RKO (cell line): ENCODE data around the gene RYK.
"Not testable (repeated sequence)": the region's sequence is repeated elsewhere in the genome, so short reads cannot be mapped to it uniquely, and the experiment has no call there.

Source experiments
- DNase-seq: peaks from one replicate; pipeline ENCODE4 v3.0.0-alpha.2; 2016; ENCODE audit warnings: low spot score

RYK gene

DNA sequence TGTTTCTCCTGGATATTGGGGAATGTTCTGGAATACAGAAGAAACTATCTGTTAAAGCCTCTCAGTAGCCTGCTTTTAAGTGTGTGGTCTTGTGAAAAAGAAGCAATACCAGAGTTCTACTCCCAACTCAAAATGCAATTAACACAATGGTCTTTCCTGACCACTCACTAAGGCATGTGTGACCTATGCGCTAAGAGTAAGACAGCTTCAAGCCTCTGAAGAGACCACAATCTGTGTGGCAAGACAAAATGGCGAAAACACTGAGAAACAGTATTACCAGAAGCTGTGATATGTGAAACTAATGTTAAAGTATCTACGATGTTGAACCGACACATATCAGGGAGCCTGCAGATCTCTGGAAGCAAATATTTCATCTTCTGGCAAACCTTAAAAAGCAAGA, 33.8 kb downstream of the RYK start:
- no peak for DNase-seq

DNA sequence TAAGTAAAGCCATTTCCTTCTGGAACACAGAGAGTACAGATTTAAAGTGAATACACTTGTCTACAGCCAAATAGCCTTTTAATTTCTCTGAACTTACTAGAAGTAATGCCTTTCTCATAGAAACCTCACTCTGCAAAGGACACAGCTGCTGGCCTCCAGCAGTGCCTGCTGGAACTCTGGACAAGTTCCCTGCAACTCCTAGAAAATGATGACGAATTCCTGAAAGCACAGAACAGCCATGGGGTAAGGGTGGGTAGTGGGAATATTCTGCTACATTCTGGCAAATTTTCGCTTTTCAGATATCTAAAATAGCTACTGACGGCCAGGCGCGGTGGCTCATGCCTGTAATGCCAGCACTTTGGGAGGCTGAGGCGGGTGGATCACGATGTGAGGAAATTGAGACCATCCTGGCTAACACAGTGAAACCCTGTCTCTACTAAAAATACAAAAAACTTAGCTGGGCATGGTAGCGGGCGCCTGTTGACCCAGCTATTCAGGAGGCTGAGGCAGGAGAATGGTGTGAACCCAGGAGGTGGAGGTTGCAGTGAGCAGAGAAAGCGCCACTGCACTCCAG, 34.4 kb downstream of the RYK start:
- DNase-seq, result no peak

DNA sequence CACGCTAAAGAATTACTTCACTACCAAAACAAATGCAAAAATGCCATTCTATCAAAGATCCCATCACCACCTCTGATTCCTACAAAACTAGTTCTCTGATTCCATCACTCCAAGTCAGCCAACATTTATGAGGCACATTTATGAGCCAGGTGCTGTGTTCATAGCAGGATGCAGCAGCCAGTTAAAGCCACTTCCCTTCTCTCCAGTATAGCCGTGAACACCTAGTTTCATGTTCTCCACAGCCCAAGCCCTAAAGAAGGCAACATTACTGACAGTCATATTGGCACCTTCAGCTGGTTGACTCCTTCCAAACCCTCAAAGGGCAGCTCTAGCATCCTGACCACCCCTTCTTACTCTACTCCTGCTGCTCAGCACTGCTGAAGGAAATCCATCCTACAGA, 36.4 kb downstream of the RYK start:
- DNase-seq, result no peak

DNA sequence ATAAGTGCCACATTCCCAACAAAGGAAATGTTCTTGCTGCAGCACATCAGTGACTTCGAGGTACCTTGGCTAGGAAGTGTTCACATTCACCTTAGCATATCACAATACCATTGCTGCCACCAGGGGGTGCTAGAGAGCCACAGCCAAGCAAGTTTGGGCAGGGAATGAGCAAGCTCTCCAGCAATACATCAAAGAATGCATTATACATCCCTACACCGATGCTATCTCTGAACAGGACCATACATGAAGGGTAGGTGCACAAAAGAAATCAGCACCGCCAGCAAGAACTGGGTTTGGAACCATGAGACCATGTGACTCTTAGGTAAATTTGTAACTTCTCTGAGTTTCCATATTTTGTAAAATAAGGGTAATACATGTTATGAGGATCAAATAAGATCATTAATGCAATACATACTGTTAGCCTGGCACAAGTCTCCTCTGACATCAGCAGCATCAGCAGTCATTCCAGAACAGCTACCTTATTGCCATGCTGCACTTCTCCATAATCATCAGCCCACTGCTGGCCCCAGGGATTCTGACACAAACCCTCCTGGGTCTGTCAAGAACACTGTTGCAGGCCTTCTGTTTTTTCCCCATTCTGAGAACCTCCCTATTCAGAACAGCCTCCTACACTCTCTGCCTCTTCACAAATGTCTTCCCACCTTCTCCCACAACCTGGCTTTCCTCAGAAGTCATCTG, 37.5 kb downstream of the RYK start:
- peak; percentile 71 for DNase-seq

DNA sequence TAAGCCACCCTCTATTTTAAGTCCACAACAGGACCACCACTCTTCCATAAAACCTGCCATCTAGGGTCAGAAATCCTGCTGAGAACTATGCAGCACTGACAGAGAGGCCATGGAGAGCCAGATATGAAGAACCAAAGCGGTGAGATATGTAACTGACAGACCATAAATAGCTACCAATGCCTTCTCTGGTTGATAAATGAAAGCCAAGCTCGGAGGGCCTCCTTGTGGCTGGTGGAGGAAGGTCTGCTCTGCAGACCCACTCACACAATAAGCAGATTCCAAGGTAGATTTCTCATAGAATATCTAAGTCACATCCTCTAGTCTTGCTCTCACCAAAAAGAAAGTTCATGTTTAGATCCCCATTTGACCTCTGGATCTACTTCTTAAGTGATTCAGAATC, 38.9 kb downstream of the RYK start:
- peak; percentile 40 for DNase-seq

DNA sequence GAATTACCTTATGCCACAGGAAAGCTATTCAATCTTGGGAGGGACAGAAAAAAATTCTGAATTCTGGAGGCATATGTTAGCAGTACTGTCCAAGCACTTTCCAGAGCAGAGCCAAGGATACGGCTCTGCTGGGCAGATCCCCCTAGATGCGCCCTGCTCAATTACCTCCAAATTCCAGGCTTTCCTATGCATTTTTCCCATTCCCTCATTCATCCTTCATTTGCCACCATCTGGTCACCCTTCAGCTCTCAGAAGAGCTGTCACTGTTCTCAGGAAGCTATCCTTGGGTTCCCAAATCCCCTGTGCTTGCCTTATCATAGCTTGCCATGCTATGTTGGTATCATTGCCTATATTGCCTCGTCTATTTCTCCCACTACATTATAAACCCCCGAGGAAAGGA, 45.2 kb downstream of the RYK start:
- DNase-seq, result no peak

DNA sequence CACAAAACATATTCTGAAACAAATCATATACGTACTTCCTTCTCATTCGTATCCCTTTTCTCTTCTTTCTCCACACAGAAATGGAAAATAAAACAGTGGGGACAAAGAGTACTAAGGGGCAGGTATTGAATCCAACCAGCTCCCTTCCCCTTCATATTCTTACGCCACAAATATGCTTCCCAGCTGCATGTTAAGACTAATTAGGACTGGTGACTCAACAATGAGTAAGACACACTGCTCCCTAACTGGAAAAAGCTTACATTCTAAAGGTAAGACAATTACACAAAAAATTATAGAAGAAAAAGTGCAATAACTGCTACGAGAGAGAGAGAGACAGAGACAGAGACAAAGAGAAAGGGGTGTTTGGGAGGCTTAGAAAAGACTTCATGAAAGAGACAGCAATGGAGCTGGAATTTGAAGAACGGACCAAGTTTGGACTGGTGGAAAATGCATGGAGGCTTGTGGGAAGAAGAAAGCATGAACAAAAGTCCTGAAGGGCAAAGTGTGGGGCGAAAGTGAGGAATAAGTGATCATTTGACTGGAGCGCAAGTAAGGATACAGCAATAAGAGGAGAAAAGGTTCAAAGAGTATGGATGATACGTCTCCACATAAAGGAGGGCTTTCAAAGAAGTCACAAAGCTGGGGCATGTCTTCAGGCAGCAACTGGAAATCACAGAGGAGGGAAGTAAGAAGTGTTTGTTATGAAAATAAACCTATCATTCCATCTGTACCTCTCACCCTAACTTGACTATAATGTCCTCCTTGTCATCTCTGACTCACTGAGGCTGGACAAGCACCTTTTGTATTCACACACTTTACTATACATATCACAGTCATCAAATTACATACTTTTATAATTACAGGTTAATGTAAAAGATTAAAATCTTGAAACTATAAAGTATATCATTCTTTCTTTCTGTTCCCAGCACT, 49.2 kb downstream of the RYK start:
- peak; percentile 47 for DNase-seq

DNA sequence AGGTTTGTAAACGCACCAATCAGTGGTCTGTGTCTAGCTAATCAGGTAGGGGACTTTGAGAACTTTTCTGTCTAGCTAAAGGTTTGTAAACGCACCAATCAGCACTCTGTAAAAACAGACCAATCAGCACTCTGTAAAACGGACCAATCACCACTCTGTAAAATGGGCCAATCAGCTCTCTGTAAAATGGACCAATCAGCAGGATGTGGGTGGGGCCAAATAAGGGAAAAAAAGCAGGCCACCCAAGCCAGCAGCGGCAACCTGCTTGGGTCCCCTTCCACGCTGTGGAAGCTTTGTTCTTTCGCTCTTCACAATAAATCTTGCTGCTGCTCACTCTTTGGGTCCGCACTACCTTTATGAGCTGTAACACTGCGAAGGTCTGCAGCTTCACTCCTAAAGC, 50.8 kb downstream of the RYK start:
- not testable (repeated sequence) for DNase-seq

DNA sequence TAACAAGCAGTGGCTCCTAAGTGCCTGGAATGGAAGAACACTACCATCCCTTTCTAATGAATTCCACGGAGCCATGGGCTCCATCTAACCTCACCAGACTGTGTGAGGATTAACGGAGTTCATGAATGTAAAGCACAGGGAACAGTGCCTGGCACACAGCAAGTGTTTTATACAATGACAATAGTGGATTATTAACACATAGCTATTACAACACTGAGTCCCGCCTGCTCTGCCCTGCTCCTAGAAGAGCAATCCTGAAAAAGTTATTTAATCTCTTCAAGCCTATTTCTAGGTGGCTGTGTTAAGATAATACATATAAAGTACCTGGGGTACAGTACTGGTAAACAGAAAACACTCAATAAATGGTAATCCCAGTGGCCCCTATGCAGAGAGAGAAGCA, 51.4 kb downstream of the RYK start:
- no peak for DNase-seq

DNA sequence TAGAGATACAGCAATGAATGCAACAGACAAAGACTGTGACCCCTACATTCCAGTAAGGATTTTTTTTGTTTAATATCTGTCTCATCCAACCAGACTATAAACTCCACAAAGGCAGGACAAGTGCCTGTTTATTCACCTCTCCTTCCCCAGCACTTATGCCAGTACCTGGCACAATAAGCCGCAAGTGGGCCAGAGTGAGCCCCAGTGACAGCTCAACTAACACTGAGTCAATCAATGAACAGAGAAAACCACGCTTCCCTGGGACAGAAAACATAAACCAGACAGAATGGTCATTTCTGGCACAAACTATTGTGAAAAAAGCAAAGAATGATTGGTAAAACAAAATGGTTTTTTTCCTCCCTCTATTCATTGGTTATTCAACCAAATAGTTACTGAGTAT, 52.2 kb downstream of the RYK start:
- DNase-seq, result no peak

DNA sequence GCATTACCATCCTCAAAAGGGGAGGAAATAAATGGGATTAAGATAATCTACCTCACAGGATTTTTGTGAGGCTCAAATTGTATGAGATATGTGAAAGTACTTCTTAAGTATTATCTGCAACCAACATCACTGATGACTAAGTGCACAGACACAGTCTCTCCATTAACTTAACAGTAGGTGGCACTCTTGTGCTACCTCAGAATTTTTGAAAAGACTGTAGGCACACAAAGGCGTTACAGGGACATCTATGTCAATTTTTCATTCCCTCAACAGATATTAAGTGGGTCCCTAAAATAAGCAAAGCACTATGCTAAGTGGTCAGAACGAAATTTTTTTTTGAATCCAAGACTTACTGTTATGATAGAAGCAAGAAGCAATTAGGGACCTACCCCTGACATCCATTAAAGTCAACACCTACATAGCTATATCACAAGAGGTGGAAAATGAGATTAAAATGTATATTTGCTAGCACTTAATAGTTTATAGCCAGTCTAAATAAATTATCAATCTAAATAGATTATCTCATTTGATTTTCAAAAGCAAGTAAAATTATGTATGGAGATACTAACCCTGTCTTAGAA, 52.9 kb downstream of the RYK start:
- peak; percentile 81 for DNase-seq

DNA sequence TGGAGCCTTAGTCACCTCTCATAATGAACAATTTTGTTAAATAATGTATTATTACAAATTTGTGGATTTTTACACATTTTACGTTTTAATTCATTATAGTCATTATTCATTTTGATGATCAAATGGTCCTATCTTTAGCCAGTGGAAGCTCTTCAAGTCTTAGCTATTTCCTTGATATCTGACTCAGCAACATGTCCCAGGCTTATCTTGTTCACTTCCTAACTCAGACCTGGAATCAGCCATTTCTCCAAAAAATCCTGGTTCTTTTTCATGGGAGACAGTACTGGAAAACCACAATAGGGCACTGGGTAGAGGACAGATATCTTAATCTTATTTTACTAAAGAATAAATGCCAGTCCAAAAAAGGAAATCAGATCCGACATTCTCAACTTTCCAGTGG, 56.4 kb downstream of the RYK start:
- DNase-seq, result no peak

DNA sequence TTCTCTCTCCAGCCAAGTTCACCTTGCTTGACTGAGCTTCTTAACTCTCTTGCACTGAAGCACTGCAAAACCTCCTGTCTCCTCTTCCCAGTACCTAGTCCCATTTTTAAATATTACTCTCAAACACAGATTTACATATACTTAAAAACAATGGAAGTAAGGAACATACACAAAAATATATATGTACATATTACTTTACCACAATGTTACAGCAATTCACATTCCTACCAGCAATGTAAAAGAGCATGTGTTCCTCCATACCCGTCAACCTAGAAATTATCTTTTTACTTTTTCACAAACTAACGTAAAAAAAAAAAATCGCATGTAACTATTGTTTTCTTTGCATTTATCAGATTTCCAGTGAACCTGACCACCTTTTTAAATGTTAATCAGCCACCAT, 60.4 kb downstream of the RYK start:
- no peak for DNase-seq

DNA sequence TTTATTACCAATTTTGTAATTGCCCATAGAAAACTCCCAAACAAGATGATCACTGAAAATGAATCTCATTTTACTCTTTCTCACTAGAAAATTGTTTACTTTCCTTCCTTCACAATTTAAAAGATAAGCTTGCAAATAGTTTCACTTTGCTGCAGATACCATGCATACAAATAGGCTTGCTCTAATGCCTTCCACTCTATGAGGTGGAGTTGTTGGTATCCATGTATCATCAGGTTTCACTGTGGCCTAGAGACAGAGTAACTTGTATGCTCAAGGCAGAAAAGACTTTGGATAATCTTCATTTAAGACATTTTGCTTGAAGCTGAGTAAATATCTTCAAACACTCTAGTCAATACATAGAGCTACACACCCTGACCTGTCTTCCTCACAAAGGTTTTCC, 60.8 kb downstream of the RYK start:
- no peak for DNase-seq

DNA sequence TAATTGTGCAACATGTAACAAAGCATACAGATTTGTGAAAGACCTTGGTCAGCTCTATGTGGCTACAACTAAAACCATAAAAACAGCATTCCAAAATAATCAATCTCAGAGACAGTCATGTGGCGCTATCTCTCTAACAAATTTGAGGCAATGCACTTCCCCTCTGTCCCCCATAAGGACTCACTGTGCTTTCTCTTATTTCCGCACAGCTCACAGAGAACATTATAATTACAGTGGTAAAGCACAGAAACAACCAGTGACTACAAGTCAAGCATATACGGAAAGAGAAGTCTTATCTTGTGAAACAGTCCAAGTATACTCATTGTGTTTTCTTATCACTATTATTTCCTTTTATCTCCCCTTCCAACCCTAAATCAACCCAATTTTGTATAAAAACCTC, 64.3 kb downstream of the RYK start:
- no peak for DNase-seq

DNA sequence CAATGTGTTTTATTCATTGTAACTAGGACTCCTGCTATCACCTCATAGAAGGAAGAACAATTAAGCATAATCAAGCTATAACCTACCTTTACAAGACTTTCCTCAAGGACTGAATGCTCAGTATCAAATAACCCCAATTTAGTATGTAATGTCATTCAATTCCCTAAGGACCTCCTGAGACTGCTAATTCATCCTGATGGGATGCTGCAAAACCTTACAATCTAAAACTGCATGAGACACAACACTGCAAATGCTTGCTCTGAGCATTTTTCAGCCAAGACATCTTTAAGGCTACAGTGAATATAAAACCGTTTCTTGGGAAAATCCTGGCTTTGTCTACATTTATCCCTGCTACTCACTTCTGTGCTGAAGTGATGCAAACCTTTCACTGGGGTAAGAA, 69.9 kb downstream of the RYK start:
- DNase-seq, result no peak

DNA sequence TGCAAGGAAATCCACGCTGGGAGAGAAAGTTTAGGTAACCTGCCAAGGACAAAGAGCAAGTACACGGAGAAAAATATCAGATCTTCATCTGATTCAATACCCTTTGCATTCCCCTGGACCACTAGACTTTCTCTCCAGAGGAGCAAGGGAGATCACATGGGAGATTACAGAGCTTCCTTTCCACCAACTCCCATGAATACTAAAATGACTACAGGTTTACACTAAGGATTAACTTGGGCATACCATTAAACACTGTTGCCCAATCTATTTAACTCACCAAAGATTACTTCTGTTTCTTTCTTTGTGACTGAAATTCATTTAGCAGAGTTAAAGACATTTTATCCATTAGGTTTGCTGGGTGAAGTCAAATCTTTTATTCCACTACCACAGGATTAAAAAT, 71.2 kb downstream of the RYK start:
- no peak for DNase-seq

DNA sequence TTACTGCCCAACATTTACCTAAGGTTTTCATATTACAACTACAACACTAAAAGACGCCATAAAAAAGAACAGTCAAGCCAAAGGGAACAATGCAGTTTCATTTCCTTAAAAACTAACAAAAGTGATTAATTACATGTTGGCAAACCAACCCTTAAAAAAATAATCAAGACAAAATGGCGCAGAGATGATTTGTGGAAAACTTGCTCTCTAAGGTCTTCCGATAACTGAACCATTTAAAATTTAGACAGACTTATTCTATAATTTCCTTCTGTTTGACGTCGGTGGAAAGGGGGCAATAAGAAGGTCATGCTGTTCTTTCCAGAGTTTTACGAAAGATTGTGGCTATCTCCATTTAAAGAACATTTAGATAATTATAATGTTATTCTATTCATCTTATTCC, 87.6 kb downstream of the RYK start:
- no peak for DNase-seq

DNA sequence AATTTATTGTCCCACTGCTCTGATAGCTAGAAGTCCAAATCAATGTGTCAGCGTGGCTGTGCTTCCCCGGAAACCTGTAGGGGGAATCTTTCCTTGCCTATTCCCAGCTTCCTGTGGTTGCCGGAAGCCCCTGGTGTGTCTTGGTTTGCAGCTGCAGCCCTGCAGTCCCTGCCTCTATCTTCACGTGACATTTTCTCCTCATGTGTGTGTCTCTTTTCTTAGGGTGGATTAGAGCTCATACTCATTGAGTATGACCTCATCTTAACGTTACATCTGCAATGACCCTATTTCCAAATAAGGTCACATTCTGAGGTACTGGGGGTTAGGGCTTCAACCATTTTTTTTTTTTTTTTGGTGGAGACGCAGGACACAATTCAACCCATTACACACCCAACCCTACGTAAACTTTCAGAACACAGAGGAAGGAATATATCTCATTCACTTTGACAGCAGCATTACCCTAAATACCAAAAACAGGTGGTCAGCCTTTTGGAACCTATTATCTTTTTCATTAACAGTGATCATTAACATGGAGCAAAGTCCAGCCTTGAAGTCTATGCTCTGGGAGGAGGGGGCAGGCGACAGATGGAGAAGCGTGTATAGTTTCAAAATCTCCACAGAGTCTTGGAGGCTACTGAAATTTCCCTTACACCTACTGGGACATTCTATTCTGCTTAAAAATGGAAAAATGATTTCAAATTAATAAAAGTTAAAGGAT, 88.6 kb downstream of the RYK start:
- DNase-seq, result peak; percentile 3

DNA sequence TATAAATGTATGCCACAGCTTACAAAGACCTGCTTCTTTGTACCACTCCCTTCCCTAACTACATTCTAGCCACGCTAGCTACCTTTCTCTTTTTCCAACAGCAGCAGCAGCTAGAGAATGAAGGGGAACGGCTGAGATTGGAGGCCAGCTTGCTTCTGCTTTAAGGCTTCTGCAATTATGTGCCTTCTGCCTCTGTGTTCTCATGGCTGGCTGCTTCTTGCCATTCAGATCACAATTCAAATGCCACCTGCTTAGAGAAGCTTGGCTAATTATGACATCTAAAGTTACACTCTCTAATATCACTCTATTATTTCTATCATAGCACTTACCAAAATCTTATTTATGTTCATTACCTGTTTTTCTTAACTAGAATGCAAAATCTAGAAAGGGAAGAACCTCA, 95.2 kb downstream of the RYK start:
- DNase-seq, result no peak

DNA sequence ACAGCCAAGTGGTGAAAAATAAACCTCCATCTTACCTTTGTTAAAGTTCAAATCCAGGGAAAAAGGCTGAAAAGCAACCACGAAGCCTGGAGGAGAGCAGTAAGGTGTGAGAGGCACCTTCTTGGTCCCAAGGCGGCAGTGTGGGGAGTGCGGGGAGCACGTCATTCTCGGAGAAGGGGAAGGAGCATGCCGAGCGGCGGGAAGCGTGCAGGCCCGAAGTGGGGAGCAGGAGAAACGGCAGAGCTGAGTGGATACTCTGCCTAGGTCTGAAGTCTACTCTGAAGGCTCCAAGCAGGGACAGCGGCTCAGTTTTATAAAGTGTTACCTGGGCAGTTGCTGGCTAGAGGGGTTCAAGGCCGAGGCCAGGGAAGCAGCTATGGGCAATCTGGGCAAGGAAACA, 96.9 kb downstream of the RYK start:
- no peak for DNase-seq

DNA sequence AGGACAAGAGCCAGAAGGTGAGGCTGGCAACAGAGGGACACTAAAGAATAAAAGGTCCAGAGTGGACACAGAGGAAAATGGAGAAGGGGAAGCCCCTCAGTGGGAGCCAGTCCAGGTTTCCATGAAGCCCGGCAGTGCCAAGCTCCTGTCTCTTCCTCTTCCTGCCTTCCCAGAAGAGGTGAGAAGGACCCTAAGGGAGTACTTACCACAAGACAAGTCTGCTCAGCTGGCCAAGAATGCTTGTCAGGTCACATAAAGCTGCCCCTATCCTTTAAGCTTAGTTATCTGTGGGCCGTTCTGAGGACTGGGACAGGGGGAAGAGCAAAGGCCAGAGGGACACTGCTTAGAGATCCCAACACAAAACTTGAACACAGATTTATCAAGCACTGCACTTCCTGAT, 100.2 kb downstream of the RYK start:
- DNase-seq, result no peak
